ENCODE measurements around the gene TNIK.

TNIK gene

DNA sequence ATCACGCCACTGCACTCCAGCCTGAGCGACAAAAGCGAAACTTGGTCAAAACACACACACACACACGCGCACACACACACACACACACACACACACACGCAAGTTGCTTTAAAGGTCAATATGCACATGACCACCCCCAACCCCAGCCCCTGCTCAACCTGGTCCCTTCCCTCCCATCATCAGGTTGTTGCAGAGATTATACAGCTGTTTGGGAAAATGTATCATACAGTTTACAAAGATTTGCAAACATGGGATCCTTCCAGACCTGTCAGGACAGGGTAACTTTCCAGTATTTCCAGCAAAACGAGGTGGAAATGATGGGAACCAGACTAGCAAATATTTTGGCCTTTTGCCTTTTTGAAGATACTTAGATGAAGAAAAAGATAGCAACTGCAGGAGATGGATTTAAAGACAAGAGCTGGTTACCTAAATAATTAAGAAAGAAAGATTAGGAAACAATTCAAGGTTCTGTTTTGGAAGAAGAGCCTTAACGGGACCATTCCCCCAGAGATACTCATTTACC lies 80.2 kb downstream of the TNIK start:
- TF ChIP-seq, protein P1, sequence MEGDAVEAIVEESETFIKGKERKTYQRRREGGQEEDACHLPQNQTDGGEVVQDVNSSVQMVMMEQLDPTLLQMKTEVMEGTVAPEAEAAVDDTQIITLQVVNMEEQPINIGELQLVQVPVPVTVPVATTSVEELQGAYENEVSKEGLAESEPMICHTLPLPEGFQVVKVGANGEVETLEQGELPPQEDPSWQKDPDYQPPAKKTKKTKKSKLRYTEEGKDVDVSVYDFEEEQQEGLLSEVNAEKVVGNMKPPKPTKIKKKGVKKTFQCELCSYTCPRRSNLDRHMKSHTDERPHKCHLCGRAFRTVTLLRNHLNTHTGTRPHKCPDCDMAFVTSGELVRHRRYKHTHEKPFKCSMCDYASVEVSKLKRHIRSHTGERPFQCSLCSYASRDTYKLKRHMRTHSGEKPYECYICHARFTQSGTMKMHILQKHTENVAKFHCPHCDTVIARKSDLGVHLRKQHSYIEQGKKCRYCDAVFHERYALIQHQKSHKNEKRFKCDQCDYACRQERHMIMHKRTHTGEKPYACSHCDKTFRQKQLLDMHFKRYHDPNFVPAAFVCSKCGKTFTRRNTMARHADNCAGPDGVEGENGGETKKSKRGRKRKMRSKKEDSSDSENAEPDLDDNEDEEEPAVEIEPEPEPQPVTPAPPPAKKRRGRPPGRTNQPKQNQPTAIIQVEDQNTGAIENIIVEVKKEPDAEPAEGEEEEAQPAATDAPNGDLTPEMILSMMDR (conservative IDR thresholded peaks at IDR 0.05) = no peak
- TF ChIP-seq ZFX (IDR thresholded peaks at IDR 0.05) = no peak
- no peak overlapping the region for H3K27ac ChIP-seq

DNA sequence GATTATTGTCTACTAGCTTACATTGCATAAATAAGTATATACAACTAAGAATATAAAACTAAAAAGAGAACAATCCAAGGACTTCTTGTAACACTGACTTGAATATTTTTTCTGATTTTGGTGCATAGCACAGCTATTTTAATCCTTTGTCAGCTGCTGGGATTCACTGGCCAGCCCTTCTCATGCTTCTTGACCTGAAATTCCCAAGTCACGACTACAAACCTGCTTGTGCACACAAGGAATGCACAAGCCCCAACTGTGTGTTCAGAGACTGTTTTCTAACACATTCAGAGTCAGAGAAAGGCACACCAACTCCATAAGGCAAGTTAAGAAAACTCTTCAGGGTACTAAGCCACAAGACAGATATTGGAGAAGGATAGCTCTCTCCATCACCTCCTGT lies 80.9 kb downstream of the TNIK start:
- H3K27ac ChIP-seq = no peak overlapping the region
- TF ChIP-seq, protein P1 (conservative IDR thresholded peaks at IDR 0.05) = no peak
- TF ChIP-seq ZFX (IDR thresholded peaks at IDR 0.05) = no peak

DNA sequence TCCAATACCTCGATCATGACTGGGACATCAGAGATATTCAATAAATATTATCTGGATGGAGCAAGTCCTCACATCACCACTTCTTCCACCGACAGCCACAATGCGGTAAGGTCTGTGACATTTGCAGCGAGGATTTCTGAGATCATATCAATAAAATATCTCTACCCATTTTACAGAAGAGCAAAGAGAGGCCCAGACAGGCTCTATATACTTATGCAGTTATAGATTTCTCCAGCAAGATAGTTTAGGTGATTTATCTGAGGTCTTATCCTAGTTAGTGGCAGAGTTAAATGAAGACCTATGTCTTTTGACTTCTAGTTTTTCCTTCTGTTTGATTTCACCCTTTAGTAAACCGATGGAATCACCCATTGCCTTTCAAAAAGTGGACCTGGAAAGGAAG lies 81.6 kb downstream of the TNIK start:
- no peak overlapping the region for H3K27ac ChIP-seq
- TF ChIP-seq ZFX (IDR thresholded peaks at IDR 0.05) = no peak
- TF ChIP-seq, protein P1 (conservative IDR thresholded peaks at IDR 0.05) = no peak

DNA sequence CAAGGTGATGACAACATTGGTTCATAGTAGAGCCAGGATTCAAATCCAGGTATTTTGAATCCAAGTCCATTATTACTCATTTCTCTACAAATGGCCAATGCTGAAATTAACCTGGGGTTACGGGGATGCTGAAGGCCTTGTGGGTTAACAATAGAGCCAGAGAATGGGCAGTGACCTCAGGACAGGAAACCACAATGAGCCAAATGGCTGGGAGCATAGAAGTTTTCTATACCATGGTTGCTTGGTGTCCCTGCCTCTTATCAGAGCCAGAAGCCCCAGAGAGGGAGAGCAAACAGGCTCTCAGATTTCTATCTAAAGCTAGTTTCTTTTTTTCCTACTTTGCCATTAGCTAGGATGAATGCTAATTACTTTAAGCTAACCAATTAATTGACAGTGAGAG lies 82.3 kb downstream of the TNIK start:
- TF ChIP-seq, protein P1 (conservative IDR thresholded peaks at IDR 0.05) = no peak
- no peak for TF ChIP-seq ZFX (IDR thresholded peaks at IDR 0.05)
- H3K27ac ChIP-seq = no peak overlapping the region

DNA sequence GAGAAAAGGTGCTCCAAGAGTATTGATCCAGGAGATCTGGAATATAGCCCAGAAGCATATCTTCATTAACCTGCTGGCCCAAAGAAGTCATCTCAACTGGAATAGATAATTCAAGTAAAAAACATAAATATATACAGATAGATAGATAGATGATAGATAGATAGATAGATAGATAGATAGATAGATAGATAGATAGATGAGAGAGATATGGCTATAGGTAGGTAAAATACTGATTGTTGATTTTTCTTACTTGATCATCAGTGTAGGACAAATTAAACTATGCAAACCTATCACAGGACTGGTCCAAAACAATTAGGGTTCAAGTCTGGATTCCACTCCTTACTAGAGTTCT lies 83.6 kb downstream of the TNIK start:
- no peak overlapping the region for H3K27ac ChIP-seq
- TF ChIP-seq, protein P1 (conservative IDR thresholded peaks at IDR 0.05) = no peak
- TF ChIP-seq ZFX (IDR thresholded peaks at IDR 0.05) = no peak

DNA sequence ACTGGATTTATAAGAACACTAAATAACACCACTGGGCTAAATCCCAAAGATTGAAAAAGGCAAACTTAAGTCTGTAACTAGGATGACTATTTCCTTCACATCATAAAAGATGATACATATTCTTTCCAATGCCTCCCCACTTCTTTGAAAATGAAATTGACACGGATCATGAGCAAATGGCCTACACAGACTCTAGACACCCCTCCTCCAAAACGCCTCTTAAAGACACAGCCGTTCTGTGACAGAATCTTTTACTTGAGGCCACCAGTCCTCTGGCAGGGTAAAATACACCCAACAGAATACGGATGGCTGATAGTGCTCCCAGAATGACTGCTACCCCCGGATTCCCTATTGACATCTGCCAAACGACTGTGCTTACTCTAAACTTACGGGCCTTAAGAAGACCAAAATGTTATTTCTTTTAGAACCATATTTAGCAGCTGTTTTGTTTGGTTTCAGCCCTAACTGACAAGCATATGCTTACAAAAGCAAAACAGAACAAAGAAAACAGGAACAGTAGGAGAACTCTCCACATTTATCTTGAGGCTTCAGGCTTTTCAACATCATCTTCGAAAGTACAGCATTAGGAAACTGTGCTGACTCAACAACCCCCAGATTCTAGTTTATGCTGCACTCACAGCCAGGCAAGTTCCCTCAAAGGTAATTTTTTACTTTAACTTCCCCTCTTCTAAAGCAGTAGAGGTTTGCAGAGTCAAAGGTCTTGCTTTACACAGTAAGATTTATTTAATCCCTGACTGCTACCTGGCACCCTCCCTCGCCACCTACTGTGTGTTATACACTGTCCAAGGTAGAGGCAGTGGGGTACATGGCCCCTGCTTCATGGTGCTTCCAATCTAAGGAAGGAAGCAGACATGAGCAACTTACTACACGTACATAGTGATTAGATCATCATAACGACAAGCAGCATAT lies 84.3 kb downstream of the TNIK start:
- TF ChIP-seq, protein P1 (conservative IDR thresholded peaks at IDR 0.05) = no peak
- TF ChIP-seq ZFX (IDR thresholded peaks at IDR 0.05) = no peak
- H3K27ac ChIP-seq = no peak overlapping the region

DNA sequence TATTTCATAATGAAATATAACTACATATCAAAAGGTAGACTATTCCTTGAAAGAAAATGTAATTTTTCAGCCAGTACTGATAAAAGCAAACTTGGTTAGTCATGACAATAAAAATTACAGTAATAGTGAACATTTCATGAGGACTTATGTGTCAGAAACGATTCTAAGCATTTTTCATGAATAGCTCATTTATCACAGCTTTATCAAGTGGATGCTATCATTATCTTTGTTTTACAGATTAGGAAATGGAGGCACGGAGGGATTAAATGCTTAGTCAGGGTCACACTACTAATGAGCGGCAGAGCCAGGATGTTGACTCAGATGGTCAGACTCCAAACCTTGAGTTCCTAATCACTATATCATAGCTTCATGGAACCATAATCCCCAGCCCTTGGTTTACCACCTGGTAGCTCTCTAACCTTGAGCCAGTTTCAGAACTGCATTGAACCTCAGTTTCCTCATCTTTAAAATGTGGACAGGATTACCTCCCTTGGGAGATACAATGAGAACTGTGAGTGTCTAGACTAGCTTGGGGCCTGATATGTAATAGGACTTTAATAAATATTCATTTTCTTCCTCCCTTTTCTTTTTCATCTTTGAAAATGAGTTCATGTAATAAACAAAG lies 85.4 kb downstream of the TNIK start:
- TF ChIP-seq ZFX (IDR thresholded peaks at IDR 0.05) = no peak
- no peak overlapping the region for H3K27ac ChIP-seq
